HG03520 (cell line): Measurements from ENCODE around the gene ZBTB11.
A peak's percentile ranks its signal among the peaks of the same experiment; 100 is the strongest.
"Not testable (repeated sequence)": the region's sequence is repeated elsewhere in the genome, so short reads cannot be mapped to it uniquely, and the experiment has no call there.

Experiments used
- ATAC-seq: cut with Tn5 transposase; IDR thresholded peaks from one replicate; pipeline ENCODE4 v1.9.1; 2021; ENCODE audit warnings: mild to moderate bottlenecking, moderate library complexity; ENCODE audit not compliant: unreplicated experiment

Gene ZBTB11

DNA sequence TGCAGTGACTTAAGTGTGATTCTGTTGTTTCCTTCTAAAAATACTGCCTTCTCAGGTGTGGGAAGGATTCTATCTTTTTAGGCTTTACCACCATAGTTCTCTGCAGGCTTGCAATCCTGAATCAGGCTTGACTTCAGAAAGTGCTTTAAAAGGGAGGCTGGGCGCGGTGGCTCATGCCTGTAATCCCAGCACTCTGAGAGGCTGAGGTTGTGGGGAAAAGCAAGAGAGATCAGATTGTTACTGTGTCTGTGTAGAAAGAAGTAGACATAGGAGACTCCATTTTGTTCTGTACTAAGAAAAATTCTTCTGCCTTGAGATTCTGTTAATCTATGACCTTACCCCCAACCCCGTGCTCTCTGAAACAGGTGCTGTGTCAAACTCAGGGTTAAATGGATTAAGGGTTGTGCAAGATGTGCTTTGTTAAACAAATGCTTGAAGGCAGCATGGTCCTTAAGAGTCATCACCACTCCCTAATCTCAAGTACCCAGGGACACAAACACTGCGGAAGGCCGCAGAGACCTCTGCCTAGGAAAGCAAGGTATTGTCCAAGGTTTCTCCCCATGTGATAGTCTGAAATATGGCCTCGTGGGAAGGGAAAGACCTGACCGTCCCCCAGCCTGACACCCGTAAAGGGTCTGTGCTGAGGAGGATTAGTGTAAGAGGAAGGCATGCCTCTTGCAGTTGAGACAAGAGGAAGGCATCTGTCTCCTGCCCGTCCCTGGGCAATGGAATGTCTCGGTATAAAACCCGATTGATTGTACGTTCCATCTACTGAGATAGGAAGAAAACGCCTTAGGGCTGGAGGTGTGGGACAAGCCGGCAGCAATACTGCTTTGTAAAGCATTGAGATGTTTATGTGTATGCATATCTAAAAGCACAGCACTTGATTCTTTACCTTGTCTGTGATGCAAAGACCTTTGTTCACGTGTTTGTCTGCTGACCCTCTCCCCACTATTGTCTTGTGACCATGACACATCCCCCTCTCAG, 15.0 kb upstream of the ZBTB11 start:
- not testable (repeated sequence) for ATAC-seq

DNA sequence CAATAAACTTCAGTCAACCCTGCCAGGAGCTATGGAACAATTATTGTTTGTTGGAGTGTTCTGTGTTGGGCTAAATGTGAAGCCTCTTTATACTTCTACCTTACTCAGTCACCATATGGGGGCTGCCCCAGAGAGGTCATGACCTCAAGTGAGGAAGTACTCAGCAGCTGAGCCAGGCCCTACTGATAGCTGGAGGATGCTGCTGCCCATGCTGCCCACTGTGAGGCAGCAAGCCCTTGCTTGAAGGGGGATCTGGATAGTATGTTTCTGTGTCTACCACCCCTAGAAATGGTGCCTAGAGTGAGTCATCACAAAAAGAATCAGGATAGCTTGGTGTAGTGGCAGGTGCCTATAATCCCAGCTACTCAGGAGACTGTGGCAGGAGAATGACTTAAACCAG, 14.0 kb upstream of the ZBTB11 start:
- ATAC-seq = peak; percentile 28

DNA sequence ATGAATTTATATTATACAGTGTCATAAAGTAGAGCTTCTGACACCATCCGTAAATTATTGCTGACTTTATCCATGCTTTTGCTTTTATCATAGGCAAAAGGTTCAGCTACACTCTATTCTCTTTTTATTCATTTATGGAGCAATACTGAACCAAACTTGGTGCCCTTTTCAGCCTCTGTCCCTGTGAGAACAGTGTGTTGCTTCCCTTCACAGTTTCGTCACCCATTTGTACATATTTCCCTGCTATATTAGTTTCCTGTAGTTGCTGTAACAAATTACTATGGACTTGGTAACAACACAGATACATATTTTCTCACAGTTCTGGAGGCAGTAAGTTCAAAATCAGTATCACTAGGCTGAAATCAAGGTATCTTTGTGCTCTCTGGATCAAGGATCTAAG, 12.4 kb upstream of the ZBTB11 start:
- no peak for ATAC-seq

DNA sequence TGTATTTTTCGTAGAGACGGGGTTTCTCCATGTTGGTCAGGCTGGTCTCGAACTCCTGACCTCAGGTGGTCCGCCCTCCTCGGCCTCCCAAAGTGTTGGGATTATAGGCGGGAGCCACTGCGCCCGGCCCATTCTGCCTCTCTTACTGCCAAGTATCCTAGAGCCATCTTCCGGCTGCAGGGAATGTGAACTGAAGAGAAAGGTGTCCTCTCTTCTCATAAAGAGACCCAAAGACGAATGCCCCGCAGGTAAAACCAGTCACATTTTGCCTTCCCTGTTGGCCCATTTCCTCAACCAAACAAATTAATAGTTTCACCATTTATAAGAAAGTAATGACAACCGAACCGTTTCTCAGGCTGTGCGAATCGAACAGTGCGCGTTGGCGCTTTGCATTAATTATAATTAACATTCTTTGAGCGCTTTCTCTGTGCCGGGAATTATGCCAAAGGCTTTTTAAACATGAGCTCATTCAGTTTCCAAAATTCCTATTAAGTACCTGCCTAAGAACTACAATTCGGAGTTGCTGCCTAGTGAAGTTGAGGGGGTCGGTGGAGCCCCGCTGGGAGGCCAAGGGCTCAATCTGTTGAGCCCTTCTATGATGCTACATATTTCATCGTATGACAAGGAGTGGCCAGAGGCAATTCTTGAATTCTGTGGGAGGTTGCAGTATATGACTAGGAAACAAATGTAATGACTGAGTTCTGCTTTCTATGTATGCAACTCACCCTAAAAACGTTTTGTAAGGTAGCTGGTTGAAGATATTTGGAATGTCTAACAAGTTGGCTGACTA, 10.4 kb upstream of the ZBTB11 start:
- no peak for ATAC-seq

DNA sequence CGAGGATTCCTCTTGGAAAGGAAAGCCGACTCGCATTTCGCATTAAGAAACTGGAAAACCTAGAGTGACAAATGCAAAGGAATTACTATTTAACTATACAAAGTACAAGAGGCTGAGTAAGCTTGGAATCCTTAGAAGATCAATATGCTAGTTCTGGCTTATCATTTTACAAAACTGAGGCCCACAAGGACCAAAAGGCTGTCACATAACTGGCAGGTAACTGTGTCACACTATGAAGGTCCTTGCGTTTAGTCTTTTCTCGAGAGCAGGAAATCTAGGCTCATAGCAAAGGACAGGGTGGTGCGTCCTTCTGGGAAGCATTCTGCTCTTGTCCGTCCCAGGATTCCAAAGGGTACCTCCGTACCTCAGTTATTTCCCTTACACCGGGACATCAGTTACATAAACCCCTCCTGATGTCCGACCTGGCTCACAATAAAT, 9.0 kb upstream of the ZBTB11 start:
- peak; percentile 11 for ATAC-seq

DNA sequence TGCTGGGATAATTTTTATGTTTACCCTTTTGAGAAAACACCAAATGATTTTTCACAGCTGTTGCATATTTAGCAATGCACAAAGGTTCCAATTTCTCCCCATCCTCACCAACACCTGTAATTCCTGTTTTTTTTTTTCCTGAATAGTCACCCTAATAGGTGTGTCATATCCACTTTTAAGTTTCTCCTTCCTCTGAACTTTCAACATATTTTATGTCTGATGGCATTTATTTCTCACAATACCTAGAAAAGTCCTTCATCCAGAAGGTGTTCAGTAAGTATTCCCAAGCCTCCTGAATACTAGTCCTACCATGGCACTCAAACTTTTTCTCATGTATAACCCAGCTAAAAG, 8.1 kb upstream of the ZBTB11 start:
- ATAC-seq = no peak

DNA sequence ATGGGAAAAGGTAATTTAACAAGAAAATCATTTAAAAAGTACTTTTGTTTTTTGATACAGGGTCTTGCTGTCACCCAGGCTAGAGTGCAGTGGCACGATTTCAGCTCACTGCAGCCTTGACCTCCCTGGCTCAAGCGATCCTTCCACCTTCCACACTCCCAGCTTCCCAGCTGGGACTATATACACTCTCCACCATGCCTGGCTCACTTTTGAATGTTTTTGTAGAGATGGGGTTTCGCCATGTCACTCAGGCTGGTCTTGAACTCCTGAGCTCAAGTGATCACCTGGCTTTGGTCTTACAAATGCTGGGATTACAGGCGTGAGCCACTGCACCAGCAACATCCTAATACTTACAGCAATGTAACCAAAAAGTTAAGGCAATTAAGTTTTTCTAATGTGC, 3.5 kb upstream of the ZBTB11 start:
- no peak for ATAC-seq

DNA sequence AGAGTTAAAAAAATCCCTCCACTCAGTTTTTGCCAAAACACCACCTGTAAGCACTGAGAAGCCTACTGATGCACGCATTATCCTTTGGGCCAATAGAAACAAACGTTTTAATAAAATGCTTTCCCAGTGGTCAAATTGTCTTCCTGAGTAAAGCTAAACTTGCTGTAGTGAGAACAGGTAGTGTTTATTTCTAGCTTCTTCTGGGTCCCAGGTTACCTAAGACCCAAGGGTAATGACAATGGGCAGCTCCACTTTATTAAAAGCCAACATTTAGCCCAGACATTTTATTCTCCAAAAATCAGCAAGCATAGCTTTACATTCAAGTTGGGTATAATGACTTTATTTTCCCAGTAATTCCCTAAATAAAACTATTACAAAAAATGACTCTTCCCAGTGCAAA, 1.9 kb upstream of the ZBTB11 start:
- not testable (repeated sequence) for ATAC-seq

DNA sequence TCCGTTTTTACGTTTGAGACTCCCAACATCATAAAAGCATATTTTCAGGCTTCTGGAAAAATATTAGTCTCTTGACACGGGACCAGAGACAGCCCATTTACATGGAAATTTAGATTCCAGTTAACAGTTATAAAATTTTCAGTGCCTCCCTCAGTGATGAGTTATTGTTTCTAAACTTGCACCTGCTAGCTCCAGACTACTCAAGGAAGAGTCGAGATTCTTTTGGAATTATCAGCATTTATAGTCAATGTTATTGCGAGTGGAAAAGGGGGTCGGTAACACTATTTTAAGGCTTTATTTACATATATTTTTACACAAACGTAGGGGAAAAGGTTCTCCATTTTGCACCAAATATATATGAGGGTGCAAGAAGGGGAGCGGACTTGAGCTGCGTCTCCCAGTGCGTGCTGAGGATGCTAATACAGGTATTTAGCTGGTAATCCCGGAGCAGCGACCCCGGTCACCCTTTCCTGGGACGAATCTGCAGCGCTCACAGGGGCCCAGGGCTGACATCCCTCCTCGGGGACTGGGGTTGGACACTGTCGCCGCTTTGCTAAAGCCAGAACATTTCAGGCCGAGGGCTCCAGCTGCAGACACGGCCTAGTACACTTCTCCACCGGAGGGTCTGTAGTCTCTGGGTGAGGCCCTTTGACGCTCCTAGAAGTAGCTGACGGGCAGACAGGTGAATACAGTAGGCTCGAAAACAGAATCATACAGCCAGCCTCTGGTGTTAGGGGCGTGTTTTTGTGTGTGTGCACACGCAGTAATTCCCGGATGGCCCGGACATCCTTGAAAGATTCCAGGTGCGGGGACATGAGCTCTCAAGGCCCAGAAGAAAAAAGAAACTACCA, 729 bp upstream of the ZBTB11 start:
- no peak for ATAC-seq

DNA sequence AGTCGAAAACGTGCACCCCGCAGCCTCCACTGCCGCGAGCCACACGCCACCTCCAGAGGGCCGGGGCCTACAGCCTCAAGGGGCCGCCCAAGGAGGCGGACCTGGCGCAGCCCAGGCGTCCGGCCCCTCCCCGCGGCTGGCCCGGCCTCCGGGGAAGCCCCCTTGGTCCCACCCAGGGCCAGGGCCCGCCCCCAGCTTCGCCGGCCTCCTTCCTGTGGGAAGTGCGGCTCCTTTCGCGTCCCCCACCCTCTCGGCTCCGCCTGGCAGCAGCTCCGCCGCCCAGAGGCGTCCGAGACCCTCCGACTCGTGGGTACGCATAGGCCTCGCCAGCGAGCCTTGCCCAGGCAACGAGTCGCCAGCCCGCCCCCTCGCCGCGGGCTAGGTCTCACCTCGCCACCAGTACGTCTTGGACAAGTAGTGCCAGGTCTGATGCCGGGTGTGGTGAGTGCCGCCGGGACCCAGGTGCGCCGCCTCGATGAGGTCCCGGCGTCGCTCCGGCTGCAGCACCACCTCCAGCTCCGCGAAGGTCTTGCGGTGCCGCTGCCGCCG, 642 bp downstream of the ZBTB11 start:
- ATAC-seq = peak; percentile 84

DNA sequence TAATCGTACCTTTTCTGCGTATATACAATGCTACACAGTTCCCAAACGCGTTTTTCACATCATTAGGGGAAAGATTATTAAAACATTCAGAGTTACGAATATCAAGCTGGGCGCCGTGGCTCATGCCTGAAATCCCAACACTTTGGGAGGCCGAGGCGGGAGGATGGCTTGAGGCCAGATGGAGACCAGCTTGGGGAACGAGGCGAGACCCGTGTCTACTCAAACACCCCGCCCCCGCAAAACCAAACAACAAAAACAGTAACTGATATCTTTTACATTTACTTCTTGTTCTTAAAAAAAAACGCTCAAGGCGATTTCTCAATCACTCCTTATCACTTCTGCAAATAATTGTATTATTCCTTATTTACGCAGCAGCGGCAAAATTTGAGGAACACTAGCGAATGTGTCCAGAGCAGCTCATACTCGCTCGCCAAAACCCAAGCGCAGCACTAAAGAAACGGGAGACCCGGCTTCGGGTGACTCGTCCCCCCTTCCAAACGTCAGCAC, 1.2 kb downstream of the ZBTB11 start:
- ATAC-seq = no peak

DNA sequence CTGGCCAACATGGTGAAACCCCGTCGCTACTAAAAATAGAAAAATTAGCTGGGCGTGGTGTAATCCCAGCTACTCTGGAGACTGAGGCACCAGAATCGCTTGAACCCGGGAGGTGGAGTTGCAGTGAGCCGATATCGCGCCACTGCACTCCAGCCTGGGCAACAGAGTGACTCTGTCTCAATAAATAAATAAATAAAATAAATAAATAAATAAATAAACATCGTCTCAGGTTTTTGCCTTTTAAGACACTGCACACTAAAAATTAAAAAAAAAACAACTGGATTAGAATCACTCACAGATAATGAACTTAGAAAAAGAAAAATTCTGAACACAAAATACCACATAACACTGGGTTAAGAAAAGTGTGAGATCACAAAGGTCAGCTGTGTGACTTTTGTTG, 2.4 kb downstream of the ZBTB11 start:
- ATAC-seq = no peak

DNA sequence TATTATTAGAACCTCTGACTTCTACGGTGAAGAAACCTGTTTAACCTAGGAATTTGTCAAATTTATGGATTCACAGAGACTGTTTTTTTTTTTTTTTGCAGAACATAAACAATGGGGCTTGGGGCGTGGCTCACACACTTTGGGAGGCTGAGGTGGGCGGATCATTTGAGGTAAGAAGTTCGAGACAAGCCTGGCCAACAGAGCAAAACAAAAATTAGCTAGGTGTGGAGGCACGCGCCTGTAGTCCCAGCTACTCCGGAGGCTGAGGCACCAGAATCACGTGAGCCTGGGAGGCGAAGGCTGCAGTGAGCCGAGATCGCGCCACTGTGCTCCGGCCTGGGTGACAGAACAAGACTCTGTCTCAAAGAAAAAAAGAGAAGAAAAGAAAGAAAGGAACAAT, 3.0 kb downstream of the ZBTB11 start:
- no peak for ATAC-seq

DNA sequence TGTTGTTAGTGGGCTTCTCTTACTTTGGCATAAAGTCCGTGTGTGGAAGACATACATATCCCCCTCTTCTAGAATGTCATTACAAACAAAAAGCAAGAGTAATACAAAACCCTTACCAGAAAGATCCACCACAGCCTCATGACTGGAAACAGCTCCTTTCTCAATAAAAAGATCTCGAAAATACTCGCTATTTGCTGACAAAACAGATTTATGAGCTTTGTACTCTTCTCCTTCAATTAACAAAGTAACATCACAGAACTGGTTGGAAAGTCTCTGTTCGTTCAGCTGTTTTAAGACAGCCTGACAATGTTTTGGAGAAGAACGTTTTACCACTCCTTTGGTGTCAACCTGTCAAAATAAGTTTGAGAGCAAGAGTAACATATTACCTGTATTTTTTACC, 5.9 kb downstream of the ZBTB11 start:
- ATAC-seq = no peak

DNA sequence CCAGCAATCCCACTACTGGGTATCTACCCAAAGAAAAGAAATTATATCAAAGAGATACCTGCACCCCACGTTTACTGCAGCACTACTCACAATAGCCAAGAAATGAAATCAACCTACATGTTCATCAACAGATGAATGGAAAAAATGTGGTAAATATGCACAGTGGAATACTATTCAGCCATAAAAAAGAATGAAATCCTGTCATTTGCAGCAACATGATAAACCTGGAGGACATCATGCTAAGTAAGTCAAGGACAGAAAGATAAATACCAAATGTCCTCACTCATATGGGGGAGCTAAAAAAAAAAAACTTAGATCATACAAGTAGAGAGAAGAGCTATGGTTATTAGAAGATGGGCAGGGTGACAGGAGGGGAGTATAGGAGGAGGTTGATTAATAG, 9.1 kb downstream of the ZBTB11 start:
- no peak for ATAC-seq

DNA sequence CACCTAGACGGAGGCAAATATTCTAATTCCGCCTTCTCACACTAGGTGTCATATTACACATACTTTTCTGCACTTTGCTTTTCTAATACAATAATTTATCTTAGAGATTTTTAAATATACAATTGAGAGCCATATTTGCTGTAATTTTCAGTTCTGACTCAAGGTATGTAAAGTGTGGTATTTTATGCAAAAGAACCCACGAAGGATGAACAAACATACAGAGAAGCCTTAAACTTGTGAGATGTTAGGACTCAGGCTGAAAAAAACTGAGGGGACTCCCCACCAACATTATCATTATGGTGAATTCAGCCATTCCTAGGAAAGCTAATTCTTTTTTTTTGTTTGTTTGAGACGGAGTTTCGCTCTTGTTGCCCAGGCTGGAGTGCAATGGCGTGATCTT, 9.6 kb downstream of the ZBTB11 start:
- no peak for ATAC-seq

DNA sequence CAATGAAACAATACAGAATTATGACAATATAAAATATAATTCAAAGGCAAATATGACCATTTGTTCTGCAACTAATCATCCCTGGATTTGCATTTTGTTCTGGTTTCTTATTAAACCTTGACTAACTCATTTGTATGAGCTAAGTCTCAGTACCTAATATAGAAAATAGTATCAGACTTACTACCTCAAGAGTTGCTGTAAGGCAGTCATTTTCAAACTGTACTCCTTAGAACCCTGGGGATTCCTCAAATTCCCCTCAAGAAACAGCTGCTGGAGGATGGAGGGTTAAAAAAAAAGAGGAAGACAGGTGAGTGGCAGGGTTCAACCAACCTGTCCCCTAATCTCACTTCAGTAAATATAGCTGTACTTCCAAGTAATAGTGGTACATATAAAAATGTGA, 11.1 kb downstream of the ZBTB11 start:
- ATAC-seq = no peak

DNA sequence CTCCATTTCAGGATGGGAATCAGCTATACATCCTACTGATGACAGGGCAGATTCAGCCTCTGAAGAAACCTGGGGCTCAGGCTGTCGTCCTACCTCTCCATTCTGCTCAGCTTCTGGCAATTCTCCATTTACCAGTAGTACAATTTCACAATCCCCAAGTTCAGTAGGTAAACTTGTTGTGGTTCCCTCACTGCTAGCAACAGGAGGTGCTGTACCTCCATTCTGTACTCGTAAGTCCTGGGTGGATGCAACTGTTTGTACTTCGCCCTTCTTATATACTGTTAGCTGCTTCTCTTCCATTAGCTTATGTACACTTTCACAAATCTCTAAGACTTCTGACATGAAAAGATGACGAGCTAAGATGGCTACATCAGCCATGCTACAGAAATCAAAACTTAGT, 11.6 kb downstream of the ZBTB11 start:
- no peak for ATAC-seq

DNA sequence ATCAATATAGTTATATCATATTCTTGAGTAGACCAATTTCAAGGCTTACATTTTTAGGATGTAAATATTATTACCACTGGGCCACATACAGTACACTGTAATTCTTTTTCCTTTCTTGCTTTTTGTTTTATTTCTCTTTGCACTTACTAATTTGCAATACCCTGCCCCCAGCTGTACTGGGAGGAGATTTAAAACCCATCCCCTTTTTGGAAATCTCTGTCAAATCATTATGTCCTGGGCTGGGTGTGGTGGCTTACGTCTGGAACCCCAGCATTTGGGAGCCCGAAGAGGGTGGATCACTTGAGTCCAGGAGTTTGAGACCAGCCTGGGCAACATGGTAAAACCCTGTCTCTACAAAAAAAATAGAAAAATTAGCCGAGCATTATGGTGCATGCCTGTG, 16.2 kb downstream of the ZBTB11 start:
- ATAC-seq = no peak

DNA sequence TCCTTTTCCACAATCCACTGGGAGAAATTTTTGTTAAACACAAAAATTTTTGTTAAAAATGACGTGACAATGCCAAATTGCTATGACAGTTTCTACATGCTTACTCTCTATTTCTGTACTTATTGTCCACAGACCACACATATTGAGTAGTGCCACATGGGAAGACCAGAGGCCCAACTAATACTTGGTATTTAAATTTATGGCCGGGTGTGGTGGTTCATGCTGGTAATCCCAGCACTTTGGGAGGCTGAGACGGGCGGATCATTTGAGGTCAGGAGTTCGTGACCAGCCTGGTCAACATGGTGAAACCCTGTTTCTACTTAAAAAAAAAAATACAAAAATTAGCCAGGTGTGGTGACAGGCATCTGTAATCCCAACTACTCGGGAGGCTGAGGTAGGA, 20.3 kb downstream of the ZBTB11 start:
- ATAC-seq = no peak

DNA sequence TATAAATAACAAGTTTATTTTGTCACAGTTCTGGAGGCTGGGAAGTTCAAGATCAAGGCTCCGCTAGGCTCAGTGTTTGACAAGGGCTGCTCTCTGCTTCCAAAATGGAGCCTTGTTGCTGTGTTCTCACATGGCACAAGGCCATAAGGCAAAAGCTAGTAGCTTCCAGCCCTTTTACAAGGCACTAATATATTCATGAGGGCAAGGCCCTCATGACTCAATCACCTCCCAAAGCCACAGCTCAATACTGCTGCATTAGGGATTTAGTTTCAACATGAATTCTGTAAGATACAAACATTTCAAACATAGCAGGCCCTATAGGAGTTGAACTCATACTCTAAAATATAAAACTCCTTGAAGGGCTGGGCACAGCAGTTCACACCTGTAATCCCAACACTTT, 30.2 kb downstream of the ZBTB11 start:
- ATAC-seq = no peak
